GM10847 (cell line): ENCODE measurements around the gene PARVB.

ENCODE experiments used
- POLR2A ChIP-seq: IDR thresholded peaks from 2 replicates; pipeline ENCODE4 v1.6.1; 2011; ENCODE audit not compliant: insufficient read length; ENCODE audit errors: extremely low read depth

Gene PARVB

GRCh38 chr22:44057401-44057987 is 33.4 kb downstream of the PARVB start:
- no peak for TF ChIP-seq POLR2A

- TF ChIP-seq POLR2A: no peak
Measured at GRCh38 chr22:44063462-44064371, 39.6 kb downstream of the PARVB start.

GRCh38 chr22:44067033-44067432 is 42.9 kb downstream of the PARVB start:
- TF ChIP-seq POLR2A: no peak

GRCh38 chr22:44067901-44068300 is 43.8 kb downstream of the PARVB start:
- TF ChIP-seq POLR2A: no peak

GRCh38 chr22:44068422-44069191 is 44.5 kb downstream of the PARVB start:
- no peak for TF ChIP-seq POLR2A

GRCh38 chr22:44070029-44070428 is 45.9 kb downstream of the PARVB start:
- TF ChIP-seq POLR2A: no peak

- no peak for TF ChIP-seq POLR2A
Measured at GRCh38 chr22:44071781-44072326, 47.8 kb downstream of the PARVB start.

- TF ChIP-seq POLR2A: no peak
Measured at GRCh38 chr22:44074337-44074984, 50.4 kb downstream of the PARVB start.

GRCh38 chr22:44075022-44075421 is 50.9 kb downstream of the PARVB start:
- TF ChIP-seq POLR2A: no peak

GRCh38 chr22:44075670-44076069 is 51.6 kb downstream of the PARVB start:
- no peak for TF ChIP-seq POLR2A

- no peak for TF ChIP-seq POLR2A
Measured at GRCh38 chr22:44076825-44077224, 52.7 kb downstream of the PARVB start.

GRCh38 chr22:44080936-44081861 is 57.1 kb downstream of the PARVB start:
- TF ChIP-seq POLR2A: no peak

GRCh38 chr22:44082801-44083200 is 58.7 kb downstream of the PARVB start:
- no peak for TF ChIP-seq POLR2A
